Smooth muscle cell (in vitro differentiated cells): ENCODE data around the gene CDH23. TPM values are rescaled to one million over a fixed set of nuclear protein-coding genes. Genes with fewer than 3 reads are reported as not detected.

Experiments used
- DNase-seq: peaks from one replicate; lab custom pipeline; 2025; ENCODE audit not compliant: unreplicated experiment; lab: John Stamatoyannopoulos, UW
- H2AFZ ChIP-seq: fragments of 200-600 bp; sonication (generic); 2 replicates; pipeline ENCODE4 v1.6.0; 2016; ENCODE audit warnings: antibody characterized with exemption, low read depth, mild to moderate bottlenecking
- H3F3A ChIP-seq: fragments of 200-600 bp; sonication (generic); 2 replicates; pipeline ENCODE4 v1.6.0; 2017; ENCODE audit warnings: antibody characterized with exemption, low read depth
- H3K27ac ChIP-seq: fragments of 200-600 bp; sonication (generic); 2 replicates; pipeline ENCODE4 v1.5.1; 2016; ENCODE audit warnings: low read depth, mild to moderate bottlenecking
- H3K27me3 ChIP-seq: fragments of 200-600 bp; sonication (generic); 2 replicates; pipeline ENCODE4 v1.6.1; 2016; ENCODE audit warnings: low read depth, mild to moderate bottlenecking
- H3K36me3 ChIP-seq: fragments of 200-600 bp; sonication (generic); 2 replicates; pipeline ENCODE4 v1.5.1; 2016; ENCODE audit warnings: low read depth
- H3K4me1 ChIP-seq: fragments of 200-600 bp; sonication (generic); 2 replicates; pipeline ENCODE4 v1.5.1; 2016; ENCODE audit warnings: low read depth
- H3K4me2 ChIP-seq: fragments of 200-600 bp; sonication (generic); 2 replicates; pipeline ENCODE4 v1.6.0; 2016; ENCODE audit warnings: mild to moderate bottlenecking
- H3K4me3 ChIP-seq: fragments of 200-600 bp; sonication (generic); 2 replicates; pipeline ENCODE4 v1.5.1; 2016; ENCODE audit warnings: mild to moderate bottlenecking
- H3K79me2 ChIP-seq: fragments of 200-600 bp; sonication (generic); 2 replicates; pipeline ENCODE4 v1.6.0; 2016; ENCODE audit warnings: low read depth, mild to moderate bottlenecking
- H3K9ac ChIP-seq: fragments of 200-600 bp; sonication (generic); 2 replicates; pipeline ENCODE4 v1.6.0; 2016; ENCODE audit warnings: low read depth
- H3K9me3 ChIP-seq: fragments of 200-600 bp; sonication (generic); replicated peaks from 2 replicates; pipeline ENCODE4 v1.5.1; 2016; ENCODE audit warnings: low read depth
- H4K20me1 ChIP-seq: fragments of 200-600 bp; sonication (generic); 2 replicates; pipeline ENCODE4 v1.6.0; 2016; ENCODE audit warnings: low read depth
- WGBS: methylation state at CpG from one replicate; pipeline ENCODE4 v1.1.7; 2016; ENCODE audit warnings: low lambda C conversion rate; 5-methylcytosine and 5-hydroxymethylcytosine counted together
- polyA plus RNA-seq: library from polyadenylated mRNA; unstranded; fragments of >200 nt; fragmentation: Nextera tagmentation; extraction: Ambion mirVana; gene quantifications from 2 replicates; pipeline ENCODE4 v1.2.1, GENCODE V29; 2016
- total RNA-seq: library from RNA; depleted of rRNA; stranded (reverse); fragments of >200 nt; gene quantifications from 2 replicates; pipeline ENCODE4 v1.2.3, GENCODE V29; 2014
- TF ChIP-seq, protein P1 (sequence below): fragments of 200-600 bp; sonication (generic); IDR thresholded peaks from 2 replicates; pipeline ENCODE4 v1.5.1; 2017; ENCODE audit warnings: borderline replicate concordance, mild to moderate bottlenecking, antibody characterized with exemption; ENCODE audit not compliant: insufficient read depth, poor library complexity, severe bottlenecking

CDH23 gene
- total and polyA plus RNA-seq, 2 experiments from 2014 or later, result 0.99 to 2.5 TPM

DNA sequence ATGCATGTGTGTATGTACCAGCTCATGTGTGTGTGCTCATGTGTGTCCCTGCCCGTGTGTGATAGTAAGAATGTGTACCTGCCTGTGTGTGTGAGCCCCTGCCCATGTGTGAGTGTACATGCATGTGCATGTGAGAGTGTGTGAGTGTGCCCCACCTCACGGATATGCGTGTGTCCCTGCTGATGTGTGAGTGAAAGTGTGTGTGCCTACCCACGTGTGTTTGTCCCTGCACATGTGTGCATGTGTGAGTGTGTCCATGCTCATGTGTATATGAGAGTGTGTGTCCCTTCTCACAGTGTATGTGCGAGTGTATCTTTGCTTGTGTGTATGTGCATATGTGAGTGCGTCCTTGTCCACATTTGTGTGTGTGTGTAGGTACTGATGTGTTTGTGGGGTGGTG, 69.6 kb downstream of the CDH23 start:
- no peak overlapping the region for H3K4me2 ChIP-seq
- no peak overlapping the region for H3K27ac ChIP-seq
- no peaks in the 10 kb centered on the region for H4K20me1 ChIP-seq
- TF ChIP-seq, protein P1, sequence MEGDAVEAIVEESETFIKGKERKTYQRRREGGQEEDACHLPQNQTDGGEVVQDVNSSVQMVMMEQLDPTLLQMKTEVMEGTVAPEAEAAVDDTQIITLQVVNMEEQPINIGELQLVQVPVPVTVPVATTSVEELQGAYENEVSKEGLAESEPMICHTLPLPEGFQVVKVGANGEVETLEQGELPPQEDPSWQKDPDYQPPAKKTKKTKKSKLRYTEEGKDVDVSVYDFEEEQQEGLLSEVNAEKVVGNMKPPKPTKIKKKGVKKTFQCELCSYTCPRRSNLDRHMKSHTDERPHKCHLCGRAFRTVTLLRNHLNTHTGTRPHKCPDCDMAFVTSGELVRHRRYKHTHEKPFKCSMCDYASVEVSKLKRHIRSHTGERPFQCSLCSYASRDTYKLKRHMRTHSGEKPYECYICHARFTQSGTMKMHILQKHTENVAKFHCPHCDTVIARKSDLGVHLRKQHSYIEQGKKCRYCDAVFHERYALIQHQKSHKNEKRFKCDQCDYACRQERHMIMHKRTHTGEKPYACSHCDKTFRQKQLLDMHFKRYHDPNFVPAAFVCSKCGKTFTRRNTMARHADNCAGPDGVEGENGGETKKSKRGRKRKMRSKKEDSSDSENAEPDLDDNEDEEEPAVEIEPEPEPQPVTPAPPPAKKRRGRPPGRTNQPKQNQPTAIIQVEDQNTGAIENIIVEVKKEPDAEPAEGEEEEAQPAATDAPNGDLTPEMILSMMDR, result no peak
- no peaks in the 10 kb centered on the region for H3K79me2 ChIP-seq
- H3K4me1 ChIP-seq, result no peaks in the 10 kb centered on the region
- WGBS, result 86% methylated on average over 6 of the region's 6 CpGs
- no peak overlapping the region for H3K9ac ChIP-seq
- H3F3A ChIP-seq, result no peaks in the 10 kb centered on the region
- no peaks in the 10 kb centered on the region for H3K9me3 ChIP-seq
- DNase-seq, result no peak
- no peaks in the 10 kb centered on the region for H3K36me3 ChIP-seq
- peaks cover 11% of the 10 kb centered on the region for H3K27me3 ChIP-seq
- no peak overlapping the region for H3K4me3 ChIP-seq
- no peak overlapping the region for H2AFZ ChIP-seq

DNA sequence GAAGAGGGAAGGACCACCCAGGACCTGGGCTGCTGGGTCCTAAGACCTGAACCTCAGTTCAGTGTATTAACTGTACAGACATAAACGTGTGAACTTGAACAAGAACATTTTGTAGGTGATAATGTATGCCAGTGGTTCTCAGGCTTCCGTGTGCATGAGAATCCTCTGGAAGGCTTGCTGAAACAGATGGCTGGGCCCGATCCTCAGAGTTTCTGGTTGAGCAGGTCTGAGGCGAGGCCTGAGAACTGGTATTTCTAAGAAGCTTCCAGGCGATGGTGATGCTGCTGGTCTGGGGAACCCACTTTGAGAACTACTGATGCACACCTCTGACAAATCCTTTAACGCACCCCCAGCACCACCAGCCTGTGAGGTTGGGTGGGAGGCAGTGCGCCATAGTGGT, 70.4 kb downstream of the CDH23 start:
- DNase-seq, result no peak
- Histone ChIP-seq H3K4me1 (no peaks in the 10 kb centered on the region), H3K79me2 (no peaks in the 10 kb centered on the region), H3F3A (no peaks in the 10 kb centered on the region), H2AFZ (no peak overlapping the region), H4K20me1 (no peaks in the 10 kb centered on the region), H3K9me3 (no peaks in the 10 kb centered on the region), H3K4me2 (no peak overlapping the region), H3K27ac (no peak overlapping the region), H3K27me3 (peaks cover 11% of the 10 kb centered on the region), H3K9ac (no peak overlapping the region), H3K4me3 (no peak overlapping the region), H3K36me3 (no peaks in the 10 kb centered on the region)
- WGBS, result 86% methylated on average over 7 of the region's 7 CpGs
- TF ChIP-seq, protein P1, result no peak

DNA sequence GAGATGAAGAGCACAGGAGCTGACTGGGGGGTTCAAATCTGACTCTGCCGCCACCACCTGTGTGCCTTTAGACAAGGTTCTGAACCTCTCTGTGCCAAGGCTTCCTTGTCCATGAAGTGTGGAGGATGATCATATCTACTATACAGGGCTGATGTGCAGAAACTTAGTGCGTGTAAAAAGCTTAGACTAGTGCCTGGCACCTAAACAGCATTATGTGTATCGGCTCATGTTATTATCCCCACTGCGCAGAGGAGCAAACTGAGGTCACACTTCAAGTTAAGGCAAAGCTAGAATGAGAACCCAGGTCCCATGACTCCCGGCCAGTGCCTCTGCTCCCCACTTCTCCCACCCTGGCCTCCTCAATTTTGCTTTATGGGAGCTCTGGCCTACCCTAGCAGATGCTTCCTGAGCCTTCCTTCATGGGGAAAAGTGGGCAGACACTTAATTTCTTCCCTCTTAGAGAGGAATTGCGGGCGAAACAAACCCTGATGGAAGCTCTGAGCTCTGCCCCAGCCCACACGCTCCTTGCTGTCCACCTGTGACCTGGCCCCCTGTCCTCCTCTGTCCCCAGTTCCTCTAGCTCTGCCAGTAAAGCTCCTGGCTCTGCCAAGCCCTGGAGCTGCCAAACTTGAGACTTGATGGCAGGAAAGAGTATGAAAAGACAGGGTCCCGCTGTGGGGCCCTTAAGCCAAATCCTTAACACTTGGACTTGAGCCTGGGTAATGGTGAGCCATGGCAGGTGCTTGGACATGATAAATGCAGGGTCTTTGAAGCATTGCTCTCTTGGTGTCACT, 71.0 kb downstream of the CDH23 start:
- no peak for DNase-seq
- TF ChIP-seq, protein P1, result no peak
- Histone ChIP-seq H4K20me1 (no peaks in the 10 kb centered on the region), H3K36me3 (no peaks in the 10 kb centered on the region), H3K9ac (no peak overlapping the region), H3K4me1 (no peaks in the 10 kb centered on the region), H3K4me3 (no peak overlapping the region), H3F3A (no peaks in the 10 kb centered on the region), H2AFZ (no peak overlapping the region), H3K27me3 (peaks cover 11% of the 10 kb centered on the region), H3K27ac (no peak overlapping the region), H3K79me2 (no peaks in the 10 kb centered on the region), H3K9me3 (no peaks in the 10 kb centered on the region), H3K4me2 (no peak overlapping the region)
- WGBS, result 89% methylated on average over 9 of the region's 9 CpGs
